HCT116 (cell line): ENCODE data around the gene CAPRIN2. TPM values are rescaled to one million over a fixed set of nuclear protein-coding genes. Genes with fewer than 3 reads are reported as not detected.

ENCODE experiments used
- ATAC-seq: fragments of 200-7000 bp; cut with Tn5 transposase; 2 replicates; pipeline ENCODE4 v1.9.1; 2020; ENCODE audit warnings: mild to moderate bottlenecking, moderate library complexity
- BruUV-seq: library from RNA; stranded (reverse); fragments of 400-500 nt; replicated peaks from 2 replicates; lab custom pipeline; 2021; lab: Mats Ljungman, UMichigan
- CTCF ChIA-PET: fragments of 300-600 bp; sonication (Branson Sonifier 250); formaldehyde crosslinking; loops from one replicate; lab custom pipeline; 2021; ENCODE audit warnings: antibody characterized with exemption; lab: Charles Lee
- POLR2A ChIA-PET: fragments of 300-600, 350-600 bp; sonication (Branson Sonifier 250); formaldehyde crosslinking; loops from one replicate; lab custom pipeline; 2021; ENCODE audit warnings: antibody characterized with exemption; lab: Charles Lee
- RAD21 ChIA-PET, 2 experiments: fragments of 300-600 bp; sonication (Branson Sonifier 250); formaldehyde crosslinking; loops; one replicate each; lab custom pipeline; 2023; ENCODE audit warnings: low total read pairs in 2 of 2; ENCODE audit not compliant: uncharacterized antibody in 2 of 2, unreplicated experiment in 2 of 2, low non-redundant PET in 1 of 2; lab: Charles Lee
- DNase-seq: peaks from one replicate; pipeline ENCODE4 v3.0.0-alpha.2; 2010; ENCODE audit warnings: low read depth, low spot score
- H2AFZ ChIP-seq: fragments of 200-600 bp; shearing (Covaris generic), sonication (generic); 2 replicates; pipeline ENCODE4 v1.6.1; 2017; ENCODE audit warnings: low read depth, mixed run types, mixed read lengths, antibody characterized with exemption, low read length; ENCODE audit not compliant: poor library complexity, severe bottlenecking
- H3K27ac ChIP-seq: 2 replicates; pipeline ENCODE4 v1.5.1; 2012; ENCODE audit warnings: low read depth, low read length
- H3K27me3 ChIP-seq: fragments of 200-600 bp; sonication (generic); 2 replicates; pipeline ENCODE4 v1.6.1; 2016; ENCODE audit warnings: mixed run types, low read length, mixed read lengths; ENCODE audit not compliant: insufficient read depth
- H3K36me3 ChIP-seq, 2 experiments: fragments of 200-500 bp in 1 of 2; fragments of 200-600 bp in 1 of 2; sonication (Bioruptor generic) in 1 of 2; sonication (generic) in 1 of 2; 2 replicates each; pipeline versions ENCODE4 v1.5.1 to v1.6.1; 2014 to 2016; ENCODE audit warnings: low read length in 2 of 2, inconsistent platforms in 1 of 2, mixed read lengths in 1 of 2, mixed run types in 1 of 2; ENCODE audit not compliant: insufficient read depth in 2 of 2, control insufficient read depth in 1 of 2
- H3K4me1 ChIP-seq, 2 experiments: fragments of 200-600 bp in 1 of 2; sonication (generic) in 1 of 2; 2 replicates each; pipeline versions ENCODE4 v1.5.1 to v1.6.1; 2012 to 2017; ENCODE audit warnings: low read length in 2 of 2, inconsistent platforms in 1 of 2, mild to moderate bottlenecking in 1 of 2, mixed read lengths in 1 of 2, mixed run types in 1 of 2, moderate library complexity in 1 of 2; ENCODE audit not compliant: insufficient read depth in 2 of 2, control insufficient read depth in 1 of 2
- H3K4me2 ChIP-seq: fragments of 200-600 bp; sonication (generic); 2 replicates; pipeline ENCODE4 v1.6.1; 2017; ENCODE audit warnings: mixed run types, low read length, mixed read lengths
- H3K4me3 ChIP-seq, 2 experiments: fragments of 200-600 bp in 1 of 2; sonication (generic) in 1 of 2; replicated peaks in 1 of 2; 2 replicates each; pipeline ENCODE4 v1.5.1; 2011 to 2016; ENCODE audit warnings: low read length in 2 of 2, control low read depth in 1 of 2, low read depth in 1 of 2, mild to moderate bottlenecking in 1 of 2, mixed read lengths in 1 of 2, mixed run types in 1 of 2
- H3K79me2 ChIP-seq: fragments of 200-600 bp; sonication (generic); 2 replicates; pipeline ENCODE4 v1.6.1; 2017; ENCODE audit warnings: mild to moderate bottlenecking, mixed run types, low read length, moderate library complexity, mixed read lengths; ENCODE audit not compliant: insufficient read depth
- H3K9ac ChIP-seq: fragments of 200-600 bp; sonication (generic); 2 replicates; pipeline ENCODE4 v1.6.1; 2016; ENCODE audit warnings: low read length, mixed read lengths
- H3K9me2 ChIP-seq: fragments of 200-600 bp; sonication (generic), shearing (Covaris generic); 2 replicates; pipeline ENCODE4 v1.6.1; 2017; ENCODE audit warnings: mixed run types, mild to moderate bottlenecking, moderate library complexity; ENCODE audit not compliant: insufficient read depth
- H3K9me3 ChIP-seq, 2 experiments: fragments of 200-500 bp in 1 of 2; fragments of 200-600 bp in 1 of 2; sonication (Bioruptor generic) in 1 of 2; sonication (generic) in 1 of 2; 2 replicates each; pipeline ENCODE4 v1.6.1; 2014 to 2017; ENCODE audit warnings: low read length in 2 of 2, mixed read lengths in 2 of 2, inconsistent platforms in 1 of 2, low read depth in 1 of 2, mild to moderate bottlenecking in 1 of 2, mixed run types in 1 of 2, moderate library complexity in 1 of 2; ENCODE audit not compliant: control insufficient read depth in 1 of 2, insufficient read depth in 1 of 2
- H4K20me1 ChIP-seq: fragments of 200-600 bp; sonication (generic), shearing (Covaris generic); 2 replicates; pipeline ENCODE4 v1.6.1; 2017; ENCODE audit warnings: mixed run types, mild to moderate bottlenecking, moderate library complexity; ENCODE audit not compliant: insufficient read depth
- CBX3 ChIP-seq: IDR thresholded peaks from 2 replicates; pipeline ENCODE4 v1.6.1; 2012; ENCODE audit warnings: low read depth
- CEBPB ChIP-seq: IDR thresholded peaks from 2 replicates; pipeline ENCODE4 v1.6.1; 2012; ENCODE audit warnings: low read depth
- EGR1 ChIP-seq: IDR thresholded peaks from 2 replicates; pipeline ENCODE4 v1.6.1; 2012; ENCODE audit warnings: low read depth
- ELF1 ChIP-seq: IDR thresholded peaks from 2 replicates; pipeline ENCODE4 v1.6.1; 2012; ENCODE audit warnings: low read depth, borderline replicate concordance
- EZH2 ChIP-seq: fragments of 200-600 bp; sonication (generic); IDR thresholded peaks from 2 replicates; pipeline ENCODE4 v1.6.1; 2017; ENCODE audit warnings: antibody characterized with exemption, mixed run types
- FOSL1 ChIP-seq: IDR thresholded peaks from 2 replicates; pipeline ENCODE4 v1.6.1; 2012; ENCODE audit warnings: low read depth
- POLR2A ChIP-seq: IDR thresholded peaks from 2 replicates; pipeline ENCODE4 v1.7.0; 2011; ENCODE audit warnings: borderline replicate concordance; ENCODE audit not compliant: insufficient read depth, insufficient read length; ENCODE audit errors: extremely low read depth
- POLR2AphosphoS5 ChIP-seq: IDR thresholded peaks from 2 replicates; pipeline ENCODE4 v1.6.1; 2011; ENCODE audit warnings: mild to moderate bottlenecking, low read depth, low read length, moderate library complexity
- RAD21 ChIP-seq: IDR thresholded peaks from 2 replicates; pipeline ENCODE4 v1.6.1; 2012; ENCODE audit warnings: low read depth, mild to moderate bottlenecking
- SIN3A ChIP-seq: IDR thresholded peaks from 2 replicates; pipeline ENCODE4 v1.6.1; 2012; ENCODE audit warnings: low read depth
- SP1 ChIP-seq: IDR thresholded peaks from 2 replicates; pipeline ENCODE4 v1.6.1; 2012; ENCODE audit warnings: low read depth
- SRF ChIP-seq: IDR thresholded peaks from 2 replicates; pipeline ENCODE4 v1.6.1; 2012; ENCODE audit warnings: low read depth
- TCF7L2 ChIP-seq: IDR thresholded peaks from 2 replicates; pipeline ENCODE4 v1.7.0; 2011; ENCODE audit warnings: borderline replicate concordance, inconsistent platforms; ENCODE audit not compliant: insufficient read depth, insufficient read length; ENCODE audit errors: extremely low read depth
- YY1 ChIP-seq: IDR thresholded peaks from 2 replicates; pipeline ENCODE4 v1.6.1; 2011; ENCODE audit warnings: low read length, low read depth, moderate library complexity, mild to moderate bottlenecking; ENCODE audit not compliant: insufficient replicate concordance; ENCODE audit errors: extremely low read depth
- ZFX ChIP-seq: fragments of 450-650 bp; IDR thresholded peaks from 2 replicates; pipeline ENCODE4 v1.6.1; 2017
- ZNF274 ChIP-seq: fragments of 200-500 bp; sonication (Bioruptor generic); IDR thresholded peaks from 2 replicates; pipeline ENCODE4 v1.6.1; 2014; ENCODE audit warnings: mild to moderate bottlenecking, low read depth, low read length, inconsistent platforms
- intact Hi-C: fragments of 100-400 bp; cut with micrococcal nuclease; formaldehyde crosslinking; loops from 2 replicates; pipeline ENCODE4 v1.10.0; 2022
- total RNA-seq: library from RNA; stranded (reverse); gene quantifications from one replicate; pipeline ENCODE4 v1.2.1, GENCODE V29; 2021; ENCODE audit not compliant: unreplicated experiment
- TF ChIP-seq, protein P1 (sequence below), 3 experiments: fragments of 200-600 bp in 1 of 3; sonication (generic) in 1 of 3; IDR thresholded peaks in 2 of 3; conservative IDR thresholded peaks in 1 of 3; 2 replicates each; pipeline ENCODE4 v1.5.1; 2012 to 2017; ENCODE audit warnings: low read depth in 2 of 3, low read length in 2 of 3, antibody characterized with exemption in 1 of 3, borderline replicate concordance in 1 of 3, control low read depth in 1 of 3, mild to moderate bottlenecking in 1 of 3, mixed read lengths in 1 of 3, mixed run types in 1 of 3, moderate library complexity in 1 of 3; ENCODE audit not compliant: insufficient read depth in 1 of 3
- TF ChIP-seq, protein P2 (sequence below): IDR thresholded peaks from 2 replicates; pipeline ENCODE4 v1.6.1; 2012
- TF ChIP-seq, protein P3 (sequence below): IDR thresholded peaks from 2 replicates; pipeline ENCODE4 v1.6.1; 2012; ENCODE audit warnings: low read depth
- TF ChIP-seq, protein P4 (sequence below): IDR thresholded peaks from 2 replicates; pipeline ENCODE4 v1.6.1; 2011; ENCODE audit warnings: mild to moderate bottlenecking, low read length, moderate library complexity; ENCODE audit not compliant: insufficient replicate concordance; ENCODE audit errors: extremely low read depth

Gene CAPRIN2
- total RNA-seq, 1 experiment from 2014 or later = 30.8 TPM

DNA sequence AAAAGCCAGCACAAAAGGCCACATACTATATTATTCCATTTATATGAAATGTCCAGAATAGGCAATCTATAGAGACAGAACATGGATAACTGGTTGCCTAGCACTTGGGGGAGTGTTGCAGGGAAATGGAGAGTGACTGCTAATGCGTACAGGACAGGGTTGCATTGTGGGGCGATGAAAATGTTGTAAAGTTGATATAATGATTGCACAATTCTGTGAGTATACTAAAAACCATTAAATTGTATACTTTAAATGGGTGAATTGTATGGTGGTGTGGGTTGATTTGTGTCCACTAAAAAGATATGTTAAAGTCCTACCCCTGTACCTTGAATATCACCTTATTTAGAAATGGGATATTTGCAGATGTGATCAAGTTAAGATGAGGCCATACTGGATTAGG, 7.0 kb upstream of the CAPRIN2 start (continued):
- TF ChIP-seq, protein P1, sequence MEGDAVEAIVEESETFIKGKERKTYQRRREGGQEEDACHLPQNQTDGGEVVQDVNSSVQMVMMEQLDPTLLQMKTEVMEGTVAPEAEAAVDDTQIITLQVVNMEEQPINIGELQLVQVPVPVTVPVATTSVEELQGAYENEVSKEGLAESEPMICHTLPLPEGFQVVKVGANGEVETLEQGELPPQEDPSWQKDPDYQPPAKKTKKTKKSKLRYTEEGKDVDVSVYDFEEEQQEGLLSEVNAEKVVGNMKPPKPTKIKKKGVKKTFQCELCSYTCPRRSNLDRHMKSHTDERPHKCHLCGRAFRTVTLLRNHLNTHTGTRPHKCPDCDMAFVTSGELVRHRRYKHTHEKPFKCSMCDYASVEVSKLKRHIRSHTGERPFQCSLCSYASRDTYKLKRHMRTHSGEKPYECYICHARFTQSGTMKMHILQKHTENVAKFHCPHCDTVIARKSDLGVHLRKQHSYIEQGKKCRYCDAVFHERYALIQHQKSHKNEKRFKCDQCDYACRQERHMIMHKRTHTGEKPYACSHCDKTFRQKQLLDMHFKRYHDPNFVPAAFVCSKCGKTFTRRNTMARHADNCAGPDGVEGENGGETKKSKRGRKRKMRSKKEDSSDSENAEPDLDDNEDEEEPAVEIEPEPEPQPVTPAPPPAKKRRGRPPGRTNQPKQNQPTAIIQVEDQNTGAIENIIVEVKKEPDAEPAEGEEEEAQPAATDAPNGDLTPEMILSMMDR (IDR thresholded peaks at IDR 0.05 in 2 of 3, conservative IDR thresholded peaks at IDR 0.05 in 1 of 3; ENCODE audit: borderline replicate concordance in 1 of 3, insufficient read depth in 1 of 3, low read depth in 2 of 3, low read length in 2 of 3) = no peak
- no peak for TF ChIP-seq SIN3A
- no peak for TF ChIP-seq POLR2A

DNA sequence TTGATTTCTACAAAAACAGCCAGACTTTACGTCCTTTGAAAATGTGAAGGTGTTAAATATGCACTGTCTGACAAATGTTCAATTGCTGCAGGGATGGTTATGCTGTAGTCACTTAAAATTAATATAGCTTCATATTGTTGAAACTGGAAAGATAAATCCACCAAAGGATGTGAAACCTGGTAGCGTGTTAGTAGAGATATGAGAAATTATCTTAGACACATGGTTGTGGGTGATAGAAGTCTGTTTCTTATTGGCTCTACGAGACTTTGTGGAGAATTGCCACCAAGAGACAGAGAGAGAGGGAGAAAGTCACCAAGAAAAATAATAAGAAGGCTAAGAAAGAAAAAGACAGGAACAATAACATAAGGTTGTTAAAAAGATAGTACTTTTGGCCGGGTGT, 2.6 kb upstream of the CAPRIN2 start:
- ATAC-seq (no peak), DNase-seq (no peak)
- Histone ChIP-seq H4K20me1 (no peaks in the 10 kb centered on the region), H3K4me3 (no peak overlapping the region), H3K4me1 (peaks cover 4 to 21% of the 10 kb centered on the region in 2 experiments; a peak in 3 of 4 replicates), H3K27me3 (no peaks in the 10 kb centered on the region), H3K9me2 (no peaks in the 10 kb centered on the region; the same call in 1 of the 2 replicates), H2AFZ (no peak overlapping the region), H3K36me3 (no peaks in the 10 kb centered on the region), H3K4me2 (no peak overlapping the region), H3K79me2 (peaks cover 20% of the 10 kb centered on the region), H3K9me3 (no peaks in the 10 kb centered on the region), H3K27ac (no peak overlapping the region), H3K9ac (no peak overlapping the region)
- RAD21 ChIA-PET = interaction anchor here in 1 of 2 experiments (0.7 kb wide), 2 partner anchors 38 to 920 kb away, joined by 3 read pairs; no protein-coding TSS in a partner anchor
- BruUV-seq = no TSS peak
- POLR2A ChIA-PET = no interaction called here
- intact Hi-C loops = loop anchor here (5.0 kb wide), 2 partner anchors 60 to 300 kb away; partner anchors contain the start of gene IPO8
- CTCF ChIA-PET = no interaction called here
- no peak for TF ChIP-seq SIN3A
- no peak for TF ChIP-seq ZNF274
- no peak for TF ChIP-seq TCF7L2
- TF ChIP-seq CEBPB = no peak
- no peak for TF ChIP-seq RAD21
- no peak for TF ChIP-seq ELF1
- no peak for TF ChIP-seq POLR2AphosphoS5
- no peak for TF ChIP-seq SP1
- no peak for TF ChIP-seq FOSL1
- no peak for TF ChIP-seq CBX3
- TF ChIP-seq ZFX = no peak
- no peak for TF ChIP-seq EGR1
- TF ChIP-seq, protein P2, sequence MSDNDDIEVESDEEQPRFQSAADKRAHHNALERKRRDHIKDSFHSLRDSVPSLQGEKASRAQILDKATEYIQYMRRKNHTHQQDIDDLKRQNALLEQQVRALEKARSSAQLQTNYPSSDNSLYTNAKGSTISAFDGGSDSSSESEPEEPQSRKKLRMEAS = no peak
- TF ChIP-seq, protein P3, sequence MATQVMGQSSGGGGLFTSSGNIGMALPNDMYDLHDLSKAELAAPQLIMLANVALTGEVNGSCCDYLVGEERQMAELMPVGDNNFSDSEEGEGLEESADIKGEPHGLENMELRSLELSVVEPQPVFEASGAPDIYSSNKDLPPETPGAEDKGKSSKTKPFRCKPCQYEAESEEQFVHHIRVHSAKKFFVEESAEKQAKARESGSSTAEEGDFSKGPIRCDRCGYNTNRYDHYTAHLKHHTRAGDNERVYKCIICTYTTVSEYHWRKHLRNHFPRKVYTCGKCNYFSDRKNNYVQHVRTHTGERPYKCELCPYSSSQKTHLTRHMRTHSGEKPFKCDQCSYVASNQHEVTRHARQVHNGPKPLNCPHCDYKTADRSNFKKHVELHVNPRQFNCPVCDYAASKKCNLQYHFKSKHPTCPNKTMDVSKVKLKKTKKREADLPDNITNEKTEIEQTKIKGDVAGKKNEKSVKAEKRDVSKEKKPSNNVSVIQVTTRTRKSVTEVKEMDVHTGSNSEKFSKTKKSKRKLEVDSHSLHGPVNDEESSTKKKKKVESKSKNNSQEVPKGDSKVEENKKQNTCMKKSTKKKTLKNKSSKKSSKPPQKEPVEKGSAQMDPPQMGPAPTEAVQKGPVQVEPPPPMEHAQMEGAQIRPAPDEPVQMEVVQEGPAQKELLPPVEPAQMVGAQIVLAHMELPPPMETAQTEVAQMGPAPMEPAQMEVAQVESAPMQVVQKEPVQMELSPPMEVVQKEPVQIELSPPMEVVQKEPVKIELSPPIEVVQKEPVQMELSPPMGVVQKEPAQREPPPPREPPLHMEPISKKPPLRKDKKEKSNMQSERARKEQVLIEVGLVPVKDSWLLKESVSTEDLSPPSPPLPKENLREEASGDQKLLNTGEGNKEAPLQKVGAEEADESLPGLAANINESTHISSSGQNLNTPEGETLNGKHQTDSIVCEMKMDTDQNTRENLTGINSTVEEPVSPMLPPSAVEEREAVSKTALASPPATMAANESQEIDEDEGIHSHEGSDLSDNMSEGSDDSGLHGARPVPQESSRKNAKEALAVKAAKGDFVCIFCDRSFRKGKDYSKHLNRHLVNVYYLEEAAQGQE = no peak
- TF ChIP-seq EZH2 = no peak
- no peak for TF ChIP-seq SRF
- no peak for TF ChIP-seq YY1
- TF ChIP-seq, protein P4, sequence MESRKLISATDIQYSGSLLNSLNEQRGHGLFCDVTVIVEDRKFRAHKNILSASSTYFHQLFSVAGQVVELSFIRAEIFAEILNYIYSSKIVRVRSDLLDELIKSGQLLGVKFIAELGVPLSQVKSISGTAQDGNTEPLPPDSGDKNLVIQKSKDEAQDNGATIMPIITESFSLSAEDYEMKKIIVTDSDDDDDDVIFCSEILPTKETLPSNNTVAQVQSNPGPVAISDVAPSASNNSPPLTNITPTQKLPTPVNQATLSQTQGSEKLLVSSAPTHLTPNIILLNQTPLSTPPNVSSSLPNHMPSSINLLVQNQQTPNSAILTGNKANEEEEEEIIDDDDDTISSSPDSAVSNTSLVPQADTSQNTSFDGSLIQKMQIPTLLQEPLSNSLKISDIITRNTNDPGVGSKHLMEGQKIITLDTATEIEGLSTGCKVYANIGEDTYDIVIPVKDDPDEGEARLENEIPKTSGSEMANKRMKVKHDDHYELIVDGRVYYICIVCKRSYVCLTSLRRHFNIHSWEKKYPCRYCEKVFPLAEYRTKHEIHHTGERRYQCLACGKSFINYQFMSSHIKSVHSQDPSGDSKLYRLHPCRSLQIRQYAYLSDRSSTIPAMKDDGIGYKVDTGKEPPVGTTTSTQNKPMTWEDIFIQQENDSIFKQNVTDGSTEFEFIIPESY = no peak
